Heart right ventricle (tissue), 16 donors: Measurements from ENCODE around the gene COX8A. TPM values are rescaled to one million over a fixed set of nuclear protein-coding genes. Genes with fewer than 3 reads are reported as not detected.

ENCODE experiments used
- ATAC-seq, 8 donors: fragments of 200-7000 bp; cut with Tn5 transposase; one replicate each; pipeline ENCODE4 v1.9.1; 2020; ENCODE audit warnings: mild to moderate bottlenecking in 8 of 8, moderate library complexity in 8 of 8, moderate number of reproducible peaks in 1 of 8
- DNase-seq, 2 donors: peaks; one replicate each; pipeline ENCODE4 v3.0.0-alpha.2; 2020
- H3K27ac ChIP-seq, 10 donors: fragments of 200-600 bp; sonication (generic) in 2 of 10; one replicate each; pipeline versions ENCODE4 v1.5.0 to v1.8.0; 2020 to 2022; ENCODE audit warnings: mild to moderate bottlenecking in 3 of 10
- H3K27me3 ChIP-seq, 7 donors: fragments of 200-600 bp; one replicate each; pipeline ENCODE4 v1.8.0; 2021 to 2022; ENCODE audit warnings: mild to moderate bottlenecking in 2 of 7
- H3K36me3 ChIP-seq, 9 donors: fragments of 200-600 bp; sonication (generic) in 1 of 9; one replicate each; pipeline versions ENCODE4 v1.5.0 to v1.8.0; 2020 to 2022; ENCODE audit warnings: mild to moderate bottlenecking in 2 of 9
- H3K4me1 ChIP-seq, 9 donors: fragments of 200-600 bp; sonication (generic) in 1 of 9; one replicate each; pipeline versions ENCODE4 v1.5.0 to v1.8.0; 2020 to 2022; ENCODE audit warnings: mild to moderate bottlenecking in 4 of 9
- H3K4me3 ChIP-seq, 10 donors: fragments of 200-600 bp; sonication (generic) in 2 of 10; one replicate each; pipeline versions ENCODE4 v1.5.0 to v1.8.0; 2020 to 2022; ENCODE audit warnings: mild to moderate bottlenecking in 7 of 10, moderate library complexity in 2 of 10
- H3K9me3 ChIP-seq, 11 donors: fragments of 200-600 bp in 10 of 11; sonication (generic) in 2 of 11; one replicate each; pipeline versions ENCODE4 v1.5.0 to v1.8.0; 2013 to 2022; ENCODE audit warnings: mild to moderate bottlenecking in 2 of 11, control low read depth in 1 of 11, moderate library complexity in 1 of 11
- CTCF ChIP-seq, 9 donors: fragments of 200-600 bp; sonication (generic) in 2 of 9; IDR thresholded peaks; one replicate each; pipeline versions ENCODE4 v1.5.0 to v1.8.0; 2021 to 2022; ENCODE audit warnings: antibody characterized with exemption in 9 of 9, mild to moderate bottlenecking in 5 of 9, moderate library complexity in 1 of 9
- WGBS, 2 donors: extraction: QIAGEN DNeasy Blood & Tissue Kit; methylation state at CpG; one replicate each; pipeline ENCODE4 v1.1.7; 2013; ENCODE audit warnings: inconsistent platforms in 1 of 2; 5-methylcytosine and 5-hydroxymethylcytosine counted together
- intact Hi-C, 10 donors: fragments of 100-400 bp; cut with DNase I; formaldehyde crosslinking; loops; one replicate each; pipeline versions ENCODE4 v1.11.1 to v1.14.2; 2022
- polyA plus RNA-seq, 2 donors: library from polyadenylated mRNA; stranded (reverse); fragments of 200-250 nt; gene quantifications; one replicate each; pipeline ENCODE4 v1.2.3, GENCODE V29; 2013
- total RNA-seq, 10 donors: library from RNA; stranded (reverse); fragmentation: NEBNext Ultra II Directional in 3 of 10; extraction: Animal tissue kit (Norgen Biotek cat#: 25700) in 3 of 10; gene quantifications; one replicate each; pipeline versions ENCODE4 v1.2.1 to v1.2.4, GENCODE V29; 2021 to 2023
- donor health status: Arrhythmogenic right ventricular cardiomyopathy.
- donor health status: ischemic (EF 13 %, LVEDD 7.1; RV severe dilation, severe dysfunction).
- donor health status: healthy with polysubstance abuse.
- donor health status: DM: no; HTN: yes; CAD: no.
- donor health status: DM: no; HTN: no; CAD: no.
- donor health status: ischemic (EF 25% LVEDD 6.9; RV normal size, moderate dysfunction).
- donor health status: ischemic (EF 25% LVEDD 5.7; RV mildly dilated, moderate dysfunction).
- donor health status: healthy.
- donor health status: DM: yes; HTN: yes; CAD: no.
- donor health status: Ischemic cardiomyopathy.
- donor health status: ischemic (EF 35%, LVEDD 5.7; RV mildly dilated, moderate dysfunction).
- donor health status: nonischemic (EF 11% LVEDD 7.7; RV severe dilation, severe dysfunction).
- donor health status: DM: yes; HTN: yes; CAD: no.
- donor health status: PGD.
- donor health status: ischemic (EF 29% LVEDD 5.4; RV normal size, mild dysfunction).
- donor health status: nonischemic (EF 23%, LVEDD 6.1; RV moderate dilation, normal function).

COX8A gene
- total and polyA plus RNA-seq, 12 donors: 868 to 2,481 (median 1,100) TPM

DNA sequence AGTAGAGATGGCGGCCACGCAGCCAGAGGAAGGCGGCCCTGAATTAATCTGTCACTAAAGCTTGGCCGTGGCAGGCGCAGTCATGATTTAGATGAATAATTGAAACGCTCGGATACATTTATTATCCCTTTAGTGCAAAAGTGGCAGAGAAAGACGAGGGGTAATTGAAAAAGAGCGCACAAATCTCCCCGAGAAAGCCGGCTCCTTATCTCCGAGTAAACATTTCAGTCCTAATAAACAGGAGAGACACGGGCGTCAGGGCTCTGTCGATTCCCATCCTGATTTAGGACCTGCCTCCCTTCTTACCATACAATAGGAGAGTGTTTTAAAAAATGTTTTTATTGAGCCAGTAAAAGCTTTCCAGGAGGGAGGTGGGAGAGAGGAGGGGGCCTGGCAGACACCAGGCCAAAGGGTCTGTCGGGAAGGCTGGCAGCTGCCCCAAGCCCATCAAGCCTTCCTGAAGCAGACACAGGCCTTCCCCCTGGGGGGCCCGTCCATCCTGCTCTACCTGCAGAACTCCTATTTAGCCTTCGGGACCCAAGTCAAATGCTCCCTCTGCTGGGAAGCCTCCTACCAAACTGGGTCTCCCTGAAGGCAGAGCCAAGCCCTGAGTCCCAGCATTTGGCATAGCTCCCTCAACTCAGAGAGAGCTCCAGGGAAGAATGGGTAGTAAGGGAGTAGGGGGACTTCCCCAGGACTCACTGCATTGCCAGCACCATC, 34.7 kb downstream of the COX8A start:
- DNase-seq: no peak
- Histone ChIP-seq H3K9me3 (no peaks in the 10 kb centered on the region), H3K36me3 (no peaks in the 10 kb centered on the region), H3K4me1 (peaks cover 0 to 22% (median 17%) of the 10 kb centered on the region in 9 donors), H3K27ac (no peak overlapping the region), H3K4me3 (no peak overlapping the region), H3K27me3 (peaks cover 0 to 40% (median 0%) of the 10 kb centered on the region in 7 donors)
- WGBS, 2 donors: 93 to 95% methylated on average over 18 of the region's 18 CpGs
- intact Hi-C loops: loop anchor here in 1 of 10 donors (2.0 kb wide), 1 partner anchor 64 kb away; no protein-coding TSS in a partner anchor
- no peak for TF ChIP-seq CTCF (IDR thresholded peaks at IDR 0.05)
- ATAC-seq: no peak

- intact Hi-C loops: loop anchor here in 2 of 10 donors (2.0 to 5.0 kb wide), 2 partner anchors 43 to 63 kb away; no protein-coding TSS in a partner anchor
- H3K4me3 ChIP-seq: no peak overlapping the region
- peaks cover 0 to 19% (median 17%) of the 10 kb centered on the region in 9 donors for H3K4me1 ChIP-seq
- 98 to 100% methylated on average over 8 of the region's 8 CpGs for WGBS, 2 donors
- ATAC-seq (no peak), DNase-seq (no peak)
- no peak overlapping the region for H3K27ac ChIP-seq
- H3K9me3 ChIP-seq: no peaks in the 10 kb centered on the region
- TF ChIP-seq CTCF (IDR thresholded peaks at IDR 0.05): no peak
- H3K27me3 ChIP-seq: peaks cover 0 to 33% (median 0%) of the 10 kb centered on the region in 7 donors
- H3K36me3 ChIP-seq: no peaks in the 10 kb centered on the region
These were observed 35.3 kb downstream of the COX8A start for GRCh38 chr11:64009710-64010109.

DNA sequence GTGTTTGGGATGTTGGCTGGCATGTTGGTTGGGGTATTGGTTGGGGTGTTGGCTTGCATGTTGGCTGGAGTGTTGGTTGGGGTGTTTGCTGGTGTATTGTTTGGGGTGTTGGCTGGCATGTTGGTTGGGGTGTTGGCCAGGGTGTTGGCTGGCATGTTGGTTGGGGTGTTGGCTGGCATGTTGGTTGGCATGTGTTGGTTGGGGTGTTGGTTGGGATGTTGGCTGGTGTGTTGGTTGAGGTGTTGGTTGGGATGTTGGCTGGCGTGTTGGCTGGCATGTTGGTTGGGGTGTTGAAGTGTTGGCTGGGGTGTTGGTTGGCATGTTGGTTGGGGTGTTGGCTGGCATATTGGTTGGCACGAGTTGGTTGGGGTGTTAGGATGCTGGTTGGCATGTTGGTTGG, 36.4 kb downstream of the COX8A start:
- no peak for DNase-seq
- TF ChIP-seq CTCF (IDR thresholded peaks at IDR 0.05): no peak

DNA sequence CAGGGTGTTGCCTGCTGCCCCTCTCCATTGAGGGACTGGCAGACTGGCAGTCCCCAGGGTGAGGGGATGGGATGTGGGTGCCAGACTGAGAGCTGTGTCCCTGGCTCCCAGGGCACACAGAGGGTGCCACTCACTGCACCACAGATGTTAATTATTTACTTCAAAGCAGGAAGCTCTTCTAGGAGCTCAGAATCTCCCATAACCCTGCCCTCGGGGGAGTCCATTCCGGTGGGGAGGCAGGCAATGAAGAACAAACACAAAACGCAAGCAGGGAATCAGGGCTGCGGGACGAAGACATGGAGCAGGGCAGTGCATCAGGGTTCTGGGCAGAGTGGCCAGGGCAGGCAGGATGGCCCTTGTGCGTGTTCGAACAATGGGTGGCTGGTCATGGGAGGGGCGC, 37.0 kb downstream of the COX8A start:
- TF ChIP-seq CTCF (IDR thresholded peaks at IDR 0.05): no peak
- Histone ChIP-seq H3K27me3 (peaks cover 0 to 22% (median 0%) of the 10 kb centered on the region in 7 donors), H3K4me1 (peaks cover 0 to 19% (median 17%) of the 10 kb centered on the region in 9 donors), H3K4me3 (no peak overlapping the region), H3K27ac (no peak overlapping the region), H3K9me3 (no peaks in the 10 kb centered on the region), H3K36me3 (no peaks in the 10 kb centered on the region)
- ATAC-seq: no peak
- WGBS, 2 donors: 94 to 95% methylated on average over 8 of the region's 8 CpGs
- intact Hi-C loops: loop anchor here in 1 of 10 donors (5.0 kb wide), 1 partner anchor 41 kb away; no protein-coding TSS in a partner anchor
- DNase-seq: no peak

More for the DNA sequence above, 36.4 kb downstream of the COX8A start:
- intact Hi-C loops: loop anchor here in 1 of 10 donors (5.0 kb wide), 1 partner anchor 42 kb away; no protein-coding TSS in a partner anchor
- ATAC-seq: no peak
- H3K27ac ChIP-seq: no peak overlapping the region
- H3K4me1 ChIP-seq: peaks cover 0 to 19% (median 17%) of the 10 kb centered on the region in 9 donors
- H3K36me3 ChIP-seq: no peaks in the 10 kb centered on the region
- no peak overlapping the region for H3K4me3 ChIP-seq
- H3K9me3 ChIP-seq: no peaks in the 10 kb centered on the region
- 94 to 100% methylated on average over 2 of the region's 2 CpGs for WGBS, 2 donors
- peaks cover 0 to 26% (median 0%) of the 10 kb centered on the region in 7 donors for H3K27me3 ChIP-seq
